GM18909 (cell line): ENCODE results near the gene SLC26A1.

Experiments used
- ATAC-seq: cut with Tn5 transposase; IDR thresholded peaks from one replicate; pipeline ENCODE4 v1.9.1; 2021; ENCODE audit warnings: mild to moderate bottlenecking; ENCODE audit not compliant: unreplicated experiment, poor library complexity

The SLC26A1 gene

GRCh38 chr4:1014291-1015167 is 21.3 kb upstream of the SLC26A1 start:
- ATAC-seq = no peak

GRCh38 chr4:1013225-1014073 is 20.2 kb upstream of the SLC26A1 start:
- no peak for ATAC-seq

GRCh38 chr4:1012034-1012739 is 19.0 kb upstream of the SLC26A1 start:
- no peak for ATAC-seq

- ATAC-seq = no peak
Measured at GRCh38 chr4:1011666-1012033, 18.4 kb upstream of the SLC26A1 start.

- peak; percentile 45 for ATAC-seq
Measured at GRCh38 chr4:1011022-1011665, 17.9 kb upstream of the SLC26A1 start, which contains the start of gene FGFRL1. FGFRL1 (plus strand) TSS chr4:1011626; CDS start chr4:1012486, 860 bp downstream.

- peak; percentile 8 for ATAC-seq
Measured at GRCh38 chr4:1010395-1011021, 17.3 kb upstream of the SLC26A1 start.

- peak; percentile 44 for ATAC-seq
Measured at GRCh38 chr4:1009542-1010394, 16.6 kb upstream of the SLC26A1 start.

- ATAC-seq = peak; percentile 17
Measured at GRCh38 chr4:1008840-1009541, 15.8 kb upstream of the SLC26A1 start.

- ATAC-seq = no peak
Measured at GRCh38 chr4:1006856-1007255, 13.7 kb upstream of the SLC26A1 start.

GRCh38 chr4:1004557-1005485 is 11.6 kb upstream of the SLC26A1 start:
- no peak for ATAC-seq

- ATAC-seq = no peak
Measured at GRCh38 chr4:1004071-1004418, 10.8 kb upstream of the SLC26A1 start.

GRCh38 chr4:1003271-1004070 is 10.3 kb upstream of the SLC26A1 start:
- ATAC-seq = no peak

GRCh38 chr4:1002631-1003251 is 9.5 kb upstream of the SLC26A1 start:
- ATAC-seq = no peak

GRCh38 chr4:1002131-1002630 is 9.0 kb upstream of the SLC26A1 start:
- no peak for ATAC-seq

GRCh38 chr4:1001561-1002130 is 8.4 kb upstream of the SLC26A1 start:
- no peak for ATAC-seq
